ENCODE measurements around the gene RASA2. TPM values are rescaled to one million over a fixed set of nuclear protein-coding genes. Genes with fewer than 3 reads are reported as not detected.

Gene RASA2
- total and polyA plus RNA-seq, 2 experiments from 2014 or later: 16.6 to 28.6 TPM

- Histone ChIP-seq H3K27ac (ENCODE audit: low read depth) (no peak overlapping the region), H2AFZ (no peak overlapping the region), H3K9me2 (ENCODE audit: insufficient read depth) (0 out of 2 replicates have a peak, but pooled peaks cover 5% of the 10 kb centered on the region), H3K4me3 (no peak overlapping the region), H3K79me2 (replicated peaks; ENCODE audit: insufficient read depth) (no peaks in the 10 kb centered on the region), H3K4me1 (ENCODE audit: insufficient read depth) (no peaks in the 10 kb centered on the region; the same call in 1 of the 2 replicates), H3K36me3 (ENCODE audit: insufficient read depth) (peaks cover 3% of the 10 kb centered on the region; the same call in 1 of the 2 replicates), H3K4me2 (no peak overlapping the region), H4K20me1 (replicated peaks; ENCODE audit: insufficient read depth) (no peaks in the 10 kb centered on the region), H3K27me3 (ENCODE audit: insufficient read depth) (peaks cover 41% of the 10 kb centered on the region), H3F3A (replicated peaks; ENCODE audit: low read depth) (no peaks in the 10 kb centered on the region)
- Mint-ChIP-seq H3K27ac (no peak overlapping the region), H3K4me1 (peaks cover 15% of the 10 kb centered on the region; the same call in 2 of the 3 replicates), H3K4me3 (no peak overlapping the region), H3K9me3 (peaks cover 37% of the 10 kb centered on the region), H3K36me3 (ENCODE audit: low read depth) (peaks cover 24% of the 10 kb centered on the region), H3K27me3 (ENCODE audit: insufficient read depth, low read depth, poor library complexity) (peaks cover 31% of the 10 kb centered on the region)
- ATAC-seq: no peak
- TF ChIP-seq POLR2AphosphoS5 (IDR thresholded peaks at IDR 0.05; ENCODE audit: low read depth) (no peak), ZNF331 (CRISPR knock-in tag; IDR thresholded peaks at IDR 0.05; ENCODE audit: low read depth) (no peak), ZNF462 (CRISPR knock-in tag; IDR thresholded peaks at IDR 0.05) (no peak), EZH2 (IDR thresholded peaks at IDR 0.05; ENCODE audit: low read depth, unreplicated experiment) (no peak), NANOG (IDR thresholded peaks at IDR 0.05; ENCODE audit: borderline replicate concordance) (no peak), EZH2phosphoT487 (IDR thresholded peaks at IDR 0.05; ENCODE audit: unreplicated experiment) (no peak), JUNB (IDR thresholded peaks at IDR 0.05; ENCODE audit: unreplicated experiment) (no peak), REST (IDR thresholded peaks at IDR 0.05; ENCODE audit: unreplicated experiment) (no peak), ETS1 (IDR thresholded peaks at IDR 0.05) (no peak), ZNF114 (CRISPR knock-in tag; IDR thresholded peaks at IDR 0.05) (no peak), STAT1 (IDR thresholded peaks at IDR 0.05; ENCODE audit: unreplicated experiment) (no peak), CREB1 (CRISPR knock-in tag; IDR thresholded peaks at IDR 0.05; ENCODE audit: low read depth) (no peak), CTCF (conservative IDR thresholded peaks at IDR 0.05; ENCODE audit: low read depth in 2 of 2) (no peak)
- no peak for DNase-seq (ENCODE audit: low spot score)
Observed at GRCh38 chr3:141656771-141657170, 169.9 kb downstream of the RASA2 start.

Measured in GM23338 (cell line).